GM18858 (cell line): ENCODE data around the gene BARHL1.

Source experiments
- ATAC-seq: cut with Tn5 transposase; IDR thresholded peaks from one replicate; pipeline ENCODE4 v1.9.1; 2021; ENCODE audit not compliant: unreplicated experiment

BARHL1 gene

DNA sequence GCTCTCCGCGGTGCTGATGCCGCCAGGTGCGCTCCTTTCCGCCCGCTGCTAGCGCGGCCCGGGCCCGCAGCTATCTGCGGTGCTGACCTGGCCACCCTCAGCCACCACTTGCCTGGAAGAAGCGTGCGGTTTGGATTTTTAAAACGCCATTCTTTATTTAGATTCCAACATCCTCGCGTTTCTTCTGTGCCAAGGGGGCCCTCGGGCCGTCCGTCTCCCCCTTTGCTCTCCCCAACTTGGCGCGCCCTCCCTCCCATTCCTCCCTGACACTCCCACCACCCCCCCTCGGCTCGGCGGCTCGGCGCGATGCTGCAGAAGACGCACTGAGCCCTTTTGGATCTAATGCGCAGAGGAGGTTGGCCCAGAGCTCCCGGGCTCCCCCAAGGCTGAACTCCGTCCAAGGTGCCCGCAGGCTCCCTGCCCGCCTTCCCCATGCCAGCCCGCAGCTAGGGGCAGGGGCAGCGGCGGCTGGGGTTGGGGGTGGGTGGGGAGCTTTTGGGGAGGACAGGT is at the start of gene BARHL1:
Gene BARHL1, plus strand, starts transcription at position 331 of the 510 bp plus-strand sequence. CDS start 192 bp downstream, outside the sequence.
- ATAC-seq, result no peak

DNA sequence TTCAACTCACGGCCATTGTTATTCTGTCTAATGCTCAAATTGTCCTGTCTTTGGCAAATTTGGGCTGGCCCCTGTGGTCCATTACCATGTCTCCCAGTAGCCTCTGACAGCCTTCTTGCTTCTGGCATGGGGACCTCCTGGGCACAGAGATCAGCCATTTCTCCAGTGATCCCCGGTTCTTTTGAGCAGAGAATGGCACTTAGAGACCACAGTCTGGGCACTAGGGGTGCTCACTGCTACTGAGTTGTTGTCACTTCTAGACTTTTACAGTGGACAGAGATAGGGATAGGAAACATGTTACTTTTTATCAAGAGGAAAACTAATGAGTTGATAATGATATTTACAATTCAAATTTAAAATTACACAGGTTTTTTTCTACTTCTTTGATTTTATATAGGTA is 47.6 kb upstream of the BARHL1 start:
- ATAC-seq, result no peak

DNA sequence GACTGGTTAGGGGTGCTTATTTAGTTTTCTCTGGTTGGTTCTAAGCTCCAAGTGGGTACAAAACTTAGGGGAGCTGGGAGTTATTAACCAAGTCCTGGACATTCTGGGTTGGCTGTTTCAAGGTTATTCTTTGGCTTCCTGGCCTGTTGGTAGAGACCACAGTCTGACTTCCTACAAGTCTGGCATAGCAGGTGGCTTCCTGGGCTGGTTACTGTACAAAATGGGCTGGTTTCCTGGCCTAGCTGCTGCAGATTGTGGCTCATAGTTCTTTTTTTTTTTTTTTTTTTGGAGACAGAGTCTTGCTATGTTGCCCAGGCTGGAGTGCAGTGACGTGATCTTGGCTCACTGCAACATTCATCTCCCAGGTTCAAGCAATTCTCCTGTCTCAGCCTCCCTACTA is 46.3 kb upstream of the BARHL1 start:
- no peak for ATAC-seq

DNA sequence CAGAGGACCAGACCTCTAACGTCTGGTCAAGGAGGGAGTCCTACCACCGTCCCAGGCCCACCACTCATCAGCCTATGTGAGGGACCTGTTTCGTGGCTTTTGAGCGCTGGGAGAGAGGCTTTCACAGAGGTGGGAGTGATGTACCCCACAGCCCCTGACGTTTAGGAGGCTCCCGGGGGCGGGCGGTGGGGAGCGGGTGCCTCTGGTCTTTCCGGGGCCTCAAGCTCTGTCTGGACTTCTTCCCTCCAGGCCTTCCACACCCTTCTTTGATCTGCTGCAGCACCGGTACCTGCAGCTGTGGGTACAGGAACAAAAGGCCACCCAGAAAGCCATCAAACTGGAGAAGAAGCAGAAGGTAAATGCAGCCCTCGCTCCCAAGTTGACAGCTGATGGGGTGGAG is 45.1 kb upstream of the BARHL1 start:
- ATAC-seq, result no peak

DNA sequence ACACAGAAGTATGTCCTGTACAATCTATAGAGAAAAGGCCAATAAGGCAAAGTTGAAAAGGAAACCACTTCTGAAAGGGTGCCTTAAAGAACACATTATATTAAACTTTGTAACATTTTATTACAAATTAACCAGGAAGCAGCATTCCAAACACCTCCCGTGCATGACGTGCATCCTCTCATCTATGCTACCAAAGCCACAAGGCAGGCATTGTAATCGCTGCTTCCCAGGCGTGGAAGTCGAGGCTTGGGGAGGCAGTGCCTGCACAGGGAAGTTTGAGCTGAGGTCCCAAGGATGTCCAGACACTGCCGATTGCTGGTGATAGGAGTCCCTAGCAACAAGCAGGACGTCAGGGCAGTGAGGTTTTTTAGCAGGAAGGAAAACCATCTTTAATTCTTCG is 44.3 kb upstream of the BARHL1 start:
- ATAC-seq, result no peak

DNA sequence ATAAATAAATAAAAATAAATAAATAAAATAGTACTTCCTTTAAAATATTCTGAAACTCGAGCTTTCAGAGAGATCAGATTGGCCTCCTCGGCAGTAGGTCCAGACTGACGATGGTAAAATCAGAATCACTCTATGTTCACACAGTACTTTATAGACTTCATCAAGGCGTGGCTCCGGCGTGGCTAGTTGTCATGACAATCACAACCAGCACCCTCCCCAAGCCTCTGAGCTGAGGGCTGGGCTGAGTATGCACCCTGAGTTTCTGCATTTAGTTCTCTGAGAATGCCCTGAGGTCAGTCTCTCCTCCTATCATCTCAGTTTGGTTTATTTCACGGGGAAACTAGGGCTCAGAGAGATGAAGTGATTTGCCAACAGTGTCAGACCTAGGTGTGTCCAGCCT is 43.3 kb upstream of the BARHL1 start:
- no peak for ATAC-seq

DNA sequence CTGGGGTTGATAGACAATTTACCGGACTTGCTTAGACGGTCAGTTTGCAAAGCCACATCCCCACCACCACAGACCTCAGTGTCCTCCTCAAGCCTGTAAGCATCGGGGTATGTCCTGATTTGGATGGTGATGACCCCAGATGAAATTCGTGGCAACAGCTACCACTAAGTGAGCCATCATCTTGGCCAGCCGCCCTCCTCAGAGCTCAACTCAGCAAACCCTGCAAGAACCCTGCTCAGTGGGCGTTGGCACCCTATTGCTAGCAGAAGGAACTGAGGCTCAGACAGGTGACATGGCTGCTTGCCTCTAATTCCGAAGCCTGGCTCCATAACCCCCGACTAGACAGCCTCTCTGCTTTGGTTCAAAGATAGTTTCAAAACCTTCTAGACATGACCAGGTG is 41.4 kb upstream of the BARHL1 start:
- ATAC-seq, result no peak

DNA sequence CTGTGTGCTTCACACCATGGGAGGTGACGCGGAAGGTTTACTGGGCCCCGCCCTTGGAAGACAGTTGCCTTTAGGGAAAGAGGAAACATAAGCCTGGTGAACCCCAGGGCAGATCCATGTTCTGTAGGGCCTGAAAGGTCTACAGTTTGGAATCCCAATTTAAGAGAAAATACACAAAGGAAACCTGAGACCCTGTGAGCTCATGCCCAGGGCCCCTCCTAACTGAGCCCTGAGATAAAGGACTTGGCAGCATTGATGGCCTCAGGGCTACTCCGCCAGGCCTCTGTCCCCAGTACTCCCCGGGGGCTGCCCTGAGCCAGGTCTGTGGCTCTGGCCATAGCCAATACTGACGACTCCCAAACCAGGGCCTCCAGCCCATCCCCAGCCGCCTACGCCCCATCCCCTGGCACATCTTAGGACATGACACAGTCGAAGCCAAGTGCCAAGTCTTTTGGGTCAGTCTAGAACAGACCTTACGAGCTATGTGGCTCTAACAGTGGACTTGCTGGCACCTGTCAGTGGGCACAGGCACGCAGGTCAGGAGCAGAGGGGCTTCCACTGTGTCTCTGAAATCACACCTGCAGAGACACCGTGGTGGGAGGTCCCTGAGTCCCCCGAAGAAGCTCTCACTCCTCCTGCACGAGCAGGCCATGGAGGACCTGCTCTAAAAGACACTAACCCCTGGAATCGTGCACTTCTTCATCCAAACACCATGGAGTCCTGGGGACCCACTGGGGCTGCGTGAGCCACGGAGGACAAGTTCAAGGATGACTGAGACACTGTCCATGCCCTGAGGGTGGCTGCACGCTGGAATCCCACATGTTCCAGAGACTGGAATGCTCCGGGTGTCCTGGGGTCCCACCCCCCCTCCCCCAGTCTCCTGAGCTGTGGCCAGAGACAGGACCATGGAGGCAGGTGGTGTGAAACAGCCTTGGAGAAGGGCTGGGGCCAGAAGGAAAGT is 40.3 kb upstream of the BARHL1 start:
- no peak for ATAC-seq

DNA sequence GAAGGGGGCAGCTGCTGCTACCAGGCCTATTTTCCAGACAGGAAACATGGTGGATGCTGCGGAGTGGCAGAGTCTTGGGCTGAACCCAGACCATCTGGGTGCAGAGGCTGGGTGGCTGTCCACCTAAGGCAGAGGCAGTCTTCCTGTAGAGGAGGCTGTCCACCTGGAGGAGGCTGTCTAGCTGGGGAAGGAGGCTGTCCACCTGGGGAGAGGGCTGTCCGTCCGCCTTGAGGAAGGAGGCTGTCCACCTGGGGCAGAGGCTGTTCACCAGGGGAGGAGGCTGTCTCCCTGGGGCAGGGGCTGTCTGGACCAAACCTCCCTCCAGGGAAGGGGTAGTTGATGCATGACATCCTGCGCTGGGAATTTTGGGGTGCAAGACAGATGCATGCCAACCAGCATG is 39.2 kb upstream of the BARHL1 start:
- no peak for ATAC-seq

DNA sequence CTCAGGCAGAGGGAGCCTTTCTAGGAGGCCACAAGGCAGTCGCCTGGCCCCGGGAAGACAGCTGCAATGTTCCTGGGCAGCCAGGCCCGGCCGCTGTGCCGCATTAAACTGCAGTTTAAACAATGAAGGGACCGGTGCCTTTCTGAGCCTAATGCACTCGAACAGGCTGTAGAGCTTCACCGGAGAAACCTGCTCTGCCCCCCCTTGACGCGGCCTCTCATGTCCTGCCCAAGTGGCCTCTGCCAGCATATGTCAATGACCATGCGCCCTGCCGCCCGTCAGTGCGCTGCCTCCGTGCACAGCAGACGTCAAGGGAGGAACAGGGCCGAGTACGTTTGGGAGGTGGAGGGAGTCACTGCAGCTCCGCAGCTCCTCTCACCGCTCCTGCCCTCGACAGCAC is 38.4 kb upstream of the BARHL1 start:
- ATAC-seq, result no peak

DNA sequence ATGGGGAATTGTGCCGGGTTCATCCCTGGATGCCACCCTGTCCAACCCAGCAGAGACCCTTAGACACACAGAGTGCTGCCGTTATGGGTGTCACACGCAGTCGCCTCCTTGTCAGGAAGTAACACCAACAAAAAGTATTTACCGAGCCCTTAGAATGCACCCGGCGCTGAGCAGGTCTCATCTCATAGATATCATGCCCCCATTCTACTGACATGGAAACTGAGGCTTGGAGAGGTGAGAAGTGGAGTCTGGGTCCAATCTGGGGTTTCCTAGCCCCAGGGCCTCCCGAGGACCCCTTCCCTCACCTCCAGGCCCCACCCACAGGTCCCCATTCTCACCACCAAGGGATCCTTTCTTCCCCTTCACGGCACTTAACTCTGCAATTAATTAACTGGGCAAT is 36.8 kb upstream of the BARHL1 start:
- no peak for ATAC-seq

DNA sequence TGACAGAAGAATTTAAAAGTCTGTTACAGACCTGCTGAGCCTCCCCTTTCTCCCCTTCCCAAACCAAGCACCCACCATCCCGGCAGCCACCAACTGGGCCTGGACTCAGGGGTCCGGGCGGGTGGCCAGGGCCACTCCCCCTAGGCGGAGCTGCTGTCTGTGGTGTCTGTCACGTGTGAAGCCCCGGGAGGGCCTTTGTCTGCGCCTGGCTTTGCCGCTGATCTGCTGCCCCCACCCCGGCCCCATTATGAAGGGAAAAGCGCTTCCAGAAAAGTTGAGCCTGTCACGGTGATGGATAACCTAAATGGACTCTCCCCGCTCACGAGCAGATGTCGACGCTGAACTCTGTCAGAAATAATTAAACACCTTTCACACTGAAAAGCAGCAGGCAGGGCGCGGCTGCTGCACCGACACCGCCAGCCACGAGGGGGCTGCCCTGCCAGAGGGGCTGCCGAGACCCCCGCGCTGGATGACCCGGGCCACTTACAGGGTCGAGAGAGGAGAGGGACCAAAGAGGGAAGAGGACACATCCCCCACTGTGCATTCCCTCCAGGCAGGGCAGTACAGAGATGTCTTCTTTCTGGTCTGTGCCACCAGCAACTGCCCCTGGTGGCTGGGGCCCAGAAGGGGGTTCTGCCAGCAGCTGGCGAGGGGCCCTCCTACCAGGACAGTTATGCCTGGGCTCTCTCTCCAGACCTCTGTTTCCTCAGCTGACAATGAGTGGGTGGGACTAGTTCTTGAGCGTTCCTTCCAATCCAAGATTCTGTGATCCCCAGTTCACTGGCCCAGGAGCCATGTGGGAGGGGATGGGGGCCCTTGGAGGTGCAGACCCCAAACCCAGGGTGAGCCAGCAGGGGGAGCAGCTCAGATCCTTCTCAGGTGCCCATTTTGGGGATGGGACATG is 36.0 kb upstream of the BARHL1 start:
- ATAC-seq, result no peak

DNA sequence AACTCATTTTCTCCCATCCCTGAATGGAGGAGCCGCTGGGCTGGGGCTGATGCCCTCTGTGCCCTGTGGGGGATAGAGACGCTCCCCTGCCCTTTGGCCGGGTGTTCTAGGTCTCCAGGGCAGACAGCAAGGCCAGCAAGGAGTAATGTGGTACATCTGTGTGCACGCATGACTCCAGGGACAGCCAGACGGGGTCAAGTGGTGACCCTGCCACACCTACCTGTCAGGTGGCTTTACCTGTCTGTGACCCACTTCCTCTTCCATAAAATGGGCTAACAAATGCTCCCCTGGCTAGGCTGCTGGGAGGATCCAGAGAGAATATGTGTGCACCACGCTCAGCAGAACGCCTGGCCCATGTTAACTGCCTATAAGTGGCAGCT is 35.4 kb upstream of the BARHL1 start:
- no peak for ATAC-seq

DNA sequence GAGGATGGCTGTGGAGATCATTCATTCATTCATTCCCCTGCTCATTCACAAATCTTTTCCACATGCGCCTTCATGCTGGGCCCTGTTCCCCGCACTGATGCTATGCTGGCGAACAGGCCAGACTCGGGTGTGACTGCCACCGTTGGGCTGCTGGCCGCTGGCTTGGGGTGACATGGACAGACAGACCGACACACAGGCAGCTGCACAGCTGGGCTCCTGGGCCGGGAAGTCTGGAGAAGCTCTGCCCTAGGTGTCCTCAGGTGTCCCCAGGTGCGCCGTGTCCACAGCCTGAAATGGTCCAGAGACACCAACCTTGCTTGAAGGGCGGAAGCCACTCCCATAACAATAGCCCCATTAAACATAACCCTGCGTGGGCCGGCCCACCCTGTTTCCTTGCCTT is 35.0 kb upstream of the BARHL1 start:
- no peak for ATAC-seq

DNA sequence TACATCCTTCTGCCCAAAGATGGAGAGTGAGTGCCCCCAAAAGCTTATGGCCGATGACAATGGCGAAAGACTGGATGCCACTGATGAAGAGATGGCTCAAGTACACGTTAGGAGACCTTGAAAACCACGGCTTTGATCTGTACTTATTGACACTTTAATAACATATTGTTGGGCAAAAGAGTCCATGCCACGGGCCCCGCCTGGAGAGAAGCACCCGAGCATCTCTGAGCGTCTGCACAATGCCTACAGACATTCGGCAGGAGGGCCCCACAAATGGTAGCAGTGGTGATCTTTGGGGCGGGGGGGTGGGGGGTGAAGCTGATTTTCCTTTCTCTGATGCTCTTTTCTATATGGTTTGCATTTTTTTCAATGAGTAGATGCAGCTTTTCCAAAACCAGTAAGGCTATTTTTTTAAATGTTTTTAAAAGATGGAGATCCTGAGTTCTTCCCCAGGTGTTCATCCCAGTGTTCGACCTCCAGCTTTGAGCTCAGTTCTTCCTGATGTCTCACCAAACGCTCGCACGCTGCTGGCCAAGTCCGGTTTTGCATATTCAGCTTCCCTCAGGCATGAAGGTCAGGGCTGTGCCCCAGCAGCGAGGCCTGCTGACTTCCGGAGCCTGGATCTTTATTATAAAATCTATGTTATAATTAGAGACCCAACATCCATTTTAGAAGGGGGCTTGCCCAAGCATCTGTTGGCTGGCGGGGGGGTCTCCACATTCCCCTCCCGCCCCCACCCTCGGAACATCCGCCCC is 34.3 kb upstream of the BARHL1 start:
- ATAC-seq, result no peak

DNA sequence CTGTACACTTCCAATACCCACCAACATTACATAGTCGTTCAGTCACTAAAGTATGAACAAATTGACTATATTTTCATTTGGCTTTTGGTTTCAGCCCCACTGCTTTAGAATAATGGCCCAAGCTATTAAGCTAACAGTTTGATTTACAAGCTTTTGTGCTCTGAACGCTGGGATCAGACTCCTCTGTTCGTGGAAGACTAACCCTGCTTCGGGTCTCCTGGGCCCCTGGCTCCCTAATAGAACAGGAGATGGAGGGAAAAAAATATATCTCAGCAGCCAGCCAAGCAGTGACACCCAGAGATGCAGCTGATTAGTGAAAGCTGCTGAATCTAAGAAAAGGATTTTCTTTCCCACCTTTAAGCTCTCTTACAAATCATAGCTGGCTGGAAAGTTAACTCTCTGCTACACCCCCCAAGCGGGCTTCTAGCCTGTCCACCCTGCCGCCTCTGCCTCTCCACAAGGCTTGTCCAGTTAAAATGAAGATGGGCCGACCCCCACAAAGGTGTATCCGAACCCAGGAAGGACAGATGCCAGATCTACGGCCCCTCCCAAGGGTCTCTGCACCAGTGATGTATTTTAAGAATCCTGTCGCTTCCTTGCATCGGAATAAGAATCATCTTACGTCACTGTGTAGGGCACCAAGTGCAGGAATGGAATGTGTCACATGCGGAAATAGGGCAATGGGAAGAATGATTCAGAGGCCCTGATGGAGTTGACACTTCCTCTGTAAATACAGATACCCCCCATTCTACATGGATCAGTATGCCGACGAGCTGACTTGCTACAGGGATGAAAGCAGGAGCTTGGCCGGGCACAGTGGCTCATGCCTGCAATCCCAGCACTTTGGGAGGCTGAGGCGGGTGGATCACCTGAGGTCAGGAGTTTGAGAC is 33.4 kb upstream of the BARHL1 start:
- no peak for ATAC-seq

DNA sequence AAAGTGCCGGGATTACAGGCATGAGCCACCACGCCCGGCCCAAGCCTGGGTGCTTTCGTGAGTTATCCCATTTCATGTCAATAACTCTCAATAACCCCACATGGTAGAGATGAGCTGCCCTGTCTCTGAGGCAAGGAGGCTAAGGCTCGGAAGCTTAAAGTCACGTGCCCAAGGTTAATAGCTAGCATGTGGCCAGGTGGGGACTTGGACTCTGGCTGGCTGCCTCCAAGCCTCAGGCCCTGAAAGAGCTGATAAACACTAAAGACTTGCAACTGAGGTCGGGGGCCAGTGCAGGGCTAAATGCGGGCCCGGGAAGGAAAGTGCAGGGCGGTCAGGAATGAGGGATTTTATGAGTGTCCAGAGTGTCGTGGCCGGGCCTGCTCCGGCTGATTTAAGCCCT is 30.9 kb upstream of the BARHL1 start:
- no peak for ATAC-seq

DNA sequence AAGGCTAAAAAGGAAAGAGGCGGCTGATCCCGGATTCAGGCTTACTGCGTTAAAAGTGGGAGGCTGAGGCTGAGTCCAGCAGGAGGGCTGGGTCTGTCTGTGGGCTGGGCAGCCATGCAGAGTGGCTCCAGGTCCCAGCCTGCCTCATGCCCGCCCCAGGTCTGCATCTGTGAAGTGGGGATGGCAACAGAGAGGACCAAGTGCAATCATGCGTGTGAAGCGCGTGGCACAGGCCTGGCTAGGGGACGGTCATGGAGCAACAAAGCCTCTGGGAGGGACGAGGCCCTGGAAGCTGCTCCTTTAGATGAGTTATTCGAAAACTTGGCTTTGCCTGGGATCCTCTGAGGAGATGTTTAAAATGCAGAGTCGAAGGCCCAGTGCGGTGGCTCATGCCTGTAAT is 30.4 kb upstream of the BARHL1 start:
- ATAC-seq, result no peak

DNA sequence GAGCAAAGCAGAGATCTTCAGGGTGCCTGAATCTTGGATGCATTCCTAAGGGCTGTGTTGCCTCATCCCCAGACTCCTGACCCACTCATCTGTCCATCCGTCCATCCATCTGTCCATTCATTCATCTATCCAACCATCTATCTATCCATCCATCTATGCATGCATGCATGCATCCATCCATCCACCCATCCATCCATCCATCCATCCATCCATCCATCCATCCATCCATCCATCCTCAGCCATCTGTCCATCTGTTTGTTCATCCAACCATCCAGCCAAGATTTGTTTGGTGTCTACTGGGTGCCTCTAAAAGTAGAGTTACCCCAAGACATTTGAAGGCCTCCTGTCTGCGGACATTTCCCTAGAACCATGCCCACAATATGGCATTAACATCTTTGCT is 27.7 kb upstream of the BARHL1 start:
- ATAC-seq, result no peak

DNA sequence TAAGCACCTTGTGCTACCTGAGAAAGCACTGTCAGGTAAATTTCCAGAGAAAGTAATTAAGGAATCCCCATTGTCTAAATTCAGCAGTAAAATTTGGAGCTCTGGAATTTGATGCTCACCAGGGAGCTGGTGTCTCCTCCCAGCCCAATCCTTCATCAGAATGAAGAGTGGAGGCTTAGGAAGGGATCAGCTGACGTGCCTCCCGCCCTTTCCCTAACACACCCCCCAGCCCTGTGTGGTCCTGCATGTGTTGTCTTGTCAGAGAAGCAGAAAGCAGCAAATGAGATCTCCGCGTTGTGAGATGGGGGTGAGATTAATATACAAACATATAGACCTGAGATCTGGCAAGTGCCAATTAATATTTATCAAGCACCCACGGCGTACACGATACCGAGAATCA is 26.9 kb upstream of the BARHL1 start:
- no peak for ATAC-seq
